Immature natural killer cell (primary cell): Measurements from ENCODE around the gene SFTPA2. TPM values are rescaled to one million over a fixed set of nuclear protein-coding genes. Genes with fewer than 3 reads are reported as not detected.
"Not testable (repeated sequence)": the region's sequence is repeated elsewhere in the genome, so short reads cannot be mapped to it uniquely, and the experiment has no call there.

ENCODE experiments used
- DNase-seq, 3 donors: peaks; one replicate each; pipeline ENCODE4 v3.0.0; 2022; ENCODE audit warnings: mixed read lengths in 1 of 3
- H3K27ac Mint-ChIP-seq, 6 donors: one replicate each; pipeline ENCODE4 v1.8.0; 2020; ENCODE audit warnings: mixed read lengths in 6 of 6, mild to moderate bottlenecking in 5 of 6, inconsistent platforms in 4 of 6, moderate library complexity in 3 of 6
- H3K27me3 Mint-ChIP-seq, 3 donors: one replicate each; pipeline ENCODE4 v1.8.0; 2020 to 2021; ENCODE audit warnings: low read depth in 3 of 3, mild to moderate bottlenecking in 3 of 3, mixed read lengths in 3 of 3, moderate library complexity in 3 of 3, inconsistent platforms in 1 of 3
- H3K36me3 Mint-ChIP-seq, 3 donors: one replicate each; pipeline ENCODE4 v1.8.0; 2020; ENCODE audit warnings: mixed read lengths in 3 of 3, inconsistent platforms in 2 of 3, mild to moderate bottlenecking in 2 of 3
- H3K4me1 Mint-ChIP-seq, 2 donors: one replicate each; pipeline ENCODE4 v1.8.0; 2020; ENCODE audit warnings: inconsistent platforms in 2 of 2, mild to moderate bottlenecking in 2 of 2, mixed read lengths in 2 of 2, moderate library complexity in 1 of 2
- H3K4me3 Mint-ChIP-seq, 5 donors: one replicate each; pipeline ENCODE4 v1.8.0; 2020; ENCODE audit warnings: mild to moderate bottlenecking in 5 of 5, mixed read lengths in 5 of 5, inconsistent platforms in 3 of 5, moderate library complexity in 3 of 5
- H3K9me3 Mint-ChIP-seq, 6 donors: one replicate each; pipeline ENCODE4 v1.8.0; 2020; ENCODE audit warnings: mild to moderate bottlenecking in 6 of 6, mixed read lengths in 6 of 6, inconsistent platforms in 4 of 6, moderate library complexity in 3 of 6
- polyA plus RNA-seq, 3 donors: library from polyadenylated mRNA; unstranded; fragments of 300-500 nt; fragmentation: Illumina TruSeq; gene quantifications; one replicate each; pipeline ENCODE4 v1.2.3, GENCODE V29; 2021

Gene SFTPA2
- polyA plus RNA-seq, 3 donors from 2014 or later, result not detected

DNA sequence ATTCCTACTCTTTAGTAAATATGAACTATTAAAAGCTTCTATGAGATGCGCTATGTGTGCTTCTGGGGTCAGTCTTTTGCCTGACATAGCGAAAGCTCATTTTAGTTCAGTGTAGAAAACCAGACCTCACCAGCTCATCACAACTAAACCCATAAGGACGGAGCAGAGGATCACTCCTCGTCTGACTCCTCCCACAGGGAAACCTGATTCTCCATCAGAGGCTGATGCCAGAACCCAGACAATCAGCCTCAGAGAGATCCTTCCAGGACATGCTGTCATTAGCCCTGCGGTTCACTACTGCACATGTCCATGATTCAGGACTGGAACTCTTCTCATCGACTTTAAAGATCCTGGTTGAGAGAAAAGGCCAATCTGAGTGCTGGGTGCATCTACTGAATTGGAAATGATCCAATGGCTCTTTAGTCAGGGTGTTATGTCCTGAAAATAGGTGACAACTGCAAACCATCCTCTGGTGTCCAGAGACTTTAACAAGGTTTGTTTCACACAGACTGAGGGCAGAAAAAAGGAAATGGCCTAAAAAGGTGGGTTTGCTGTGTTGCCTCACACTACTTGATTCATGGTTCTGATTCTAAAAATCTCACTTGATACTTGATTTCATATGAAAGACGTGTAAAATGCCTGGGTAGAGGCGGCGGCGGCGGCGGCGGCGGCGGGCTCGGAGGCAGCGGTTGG is 48.2 kb downstream of the SFTPA2 start, which contains the start of gene EIF5AL1:
TSS of gene EIF5AL1 (plus strand) at position 643 of the 693 bp plus-strand sequence. CDS start 117 bp downstream, outside the sequence.
- H3K9me3 Mint-ChIP-seq, DNase-seq: not testable (repeated sequence)

DNA sequence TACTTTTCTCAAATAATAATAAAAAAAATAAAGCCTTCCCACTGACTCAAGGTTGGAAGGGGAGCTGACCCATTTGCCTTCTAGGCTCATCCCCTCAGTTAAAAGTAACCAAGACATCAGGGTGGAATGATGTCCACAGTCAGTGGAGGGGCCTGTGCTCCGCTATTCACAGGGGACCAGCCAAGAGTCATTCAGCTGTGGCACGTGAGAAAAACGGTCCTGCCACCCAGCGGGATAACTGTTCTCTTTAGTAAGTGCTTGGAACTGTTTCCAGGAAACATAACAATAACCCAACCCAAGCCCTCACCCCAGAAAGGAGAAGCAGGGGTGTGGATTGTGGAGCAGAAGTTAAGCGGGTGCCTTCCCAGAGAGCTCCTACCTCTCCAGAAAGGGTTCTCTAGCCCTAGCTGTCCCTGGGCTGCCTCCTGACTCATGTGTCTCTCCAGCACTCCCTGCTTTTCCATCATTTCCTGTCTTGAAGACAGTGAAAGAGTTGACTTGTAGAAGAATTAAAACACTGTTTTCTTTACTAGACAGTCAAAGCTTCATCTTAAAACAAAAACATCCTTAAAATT is 50.2 kb downstream of the SFTPA2 start:
- H3K36me3 Mint-ChIP-seq, H3K4me1 Mint-ChIP-seq, H3K27me3 Mint-ChIP-seq, H3K9me3 Mint-ChIP-seq, DNase-seq, H3K27ac Mint-ChIP-seq, H3K4me3 Mint-ChIP-seq: not testable (repeated sequence)

More for the DNA sequence above, 48.2 kb downstream of the SFTPA2 start, which contains the start of gene EIF5AL1:
- not testable (repeated sequence) for H3K36me3 Mint-ChIP-seq, H3K4me1 Mint-ChIP-seq, H3K27me3 Mint-ChIP-seq, H3K27ac Mint-ChIP-seq, H3K4me3 Mint-ChIP-seq

DNA sequence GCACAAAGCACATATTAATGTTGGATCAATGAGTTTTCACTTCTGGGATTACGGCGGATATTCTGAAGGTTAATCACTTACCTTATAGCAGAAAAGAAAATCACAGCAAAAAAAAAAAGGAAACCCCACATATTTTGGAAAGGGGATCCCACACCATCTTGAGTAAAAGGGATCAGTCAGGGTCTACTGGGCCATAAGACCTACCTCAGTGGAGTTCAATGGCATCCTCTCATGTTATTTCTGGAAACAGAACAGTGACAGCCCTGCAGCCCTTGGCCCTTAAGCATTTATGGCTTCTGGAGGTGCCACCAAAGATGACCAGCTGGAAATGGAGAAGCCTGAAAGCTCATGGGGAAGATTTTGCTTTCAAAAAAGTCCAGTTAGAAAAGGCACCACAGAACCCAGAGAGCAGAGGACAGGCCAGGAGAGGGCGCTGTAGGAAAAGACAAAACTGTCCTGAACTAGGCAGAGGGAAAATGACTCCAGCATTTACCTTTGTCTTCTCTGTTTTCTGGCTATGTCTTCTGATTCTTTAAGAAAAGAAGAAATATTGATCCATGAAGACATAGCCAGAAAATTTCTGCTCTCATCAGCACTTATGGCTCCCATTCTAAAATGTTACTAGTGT is 50.8 kb downstream of the SFTPA2 start:
- H3K4me1 Mint-ChIP-seq, H3K4me3 Mint-ChIP-seq, H3K27me3 Mint-ChIP-seq, H3K27ac Mint-ChIP-seq, H3K36me3 Mint-ChIP-seq, DNase-seq, H3K9me3 Mint-ChIP-seq: not testable (repeated sequence)

DNA sequence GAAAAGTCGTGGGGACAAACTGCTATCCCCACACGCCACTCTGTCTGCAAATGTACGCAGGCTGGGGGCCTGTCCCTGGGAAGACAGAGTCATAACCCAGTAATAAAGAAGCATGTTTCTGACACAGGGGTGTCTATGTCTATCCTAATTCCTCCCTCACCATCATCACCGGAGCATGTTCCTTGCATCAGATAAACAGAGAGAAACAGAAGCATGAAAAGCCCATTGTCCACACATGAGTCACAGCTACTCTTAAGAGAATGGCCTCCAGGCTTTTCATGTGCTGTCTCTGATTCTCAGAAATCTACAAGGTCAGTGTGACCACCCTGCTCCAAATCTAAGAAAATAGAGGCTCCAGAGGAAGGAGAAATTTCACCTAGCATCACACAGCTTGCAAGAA is 52.0 kb downstream of the SFTPA2 start:
- H3K9me3 Mint-ChIP-seq, H3K27ac Mint-ChIP-seq, H3K4me1 Mint-ChIP-seq, H3K27me3 Mint-ChIP-seq, DNase-seq, H3K4me3 Mint-ChIP-seq, H3K36me3 Mint-ChIP-seq: not testable (repeated sequence)

DNA sequence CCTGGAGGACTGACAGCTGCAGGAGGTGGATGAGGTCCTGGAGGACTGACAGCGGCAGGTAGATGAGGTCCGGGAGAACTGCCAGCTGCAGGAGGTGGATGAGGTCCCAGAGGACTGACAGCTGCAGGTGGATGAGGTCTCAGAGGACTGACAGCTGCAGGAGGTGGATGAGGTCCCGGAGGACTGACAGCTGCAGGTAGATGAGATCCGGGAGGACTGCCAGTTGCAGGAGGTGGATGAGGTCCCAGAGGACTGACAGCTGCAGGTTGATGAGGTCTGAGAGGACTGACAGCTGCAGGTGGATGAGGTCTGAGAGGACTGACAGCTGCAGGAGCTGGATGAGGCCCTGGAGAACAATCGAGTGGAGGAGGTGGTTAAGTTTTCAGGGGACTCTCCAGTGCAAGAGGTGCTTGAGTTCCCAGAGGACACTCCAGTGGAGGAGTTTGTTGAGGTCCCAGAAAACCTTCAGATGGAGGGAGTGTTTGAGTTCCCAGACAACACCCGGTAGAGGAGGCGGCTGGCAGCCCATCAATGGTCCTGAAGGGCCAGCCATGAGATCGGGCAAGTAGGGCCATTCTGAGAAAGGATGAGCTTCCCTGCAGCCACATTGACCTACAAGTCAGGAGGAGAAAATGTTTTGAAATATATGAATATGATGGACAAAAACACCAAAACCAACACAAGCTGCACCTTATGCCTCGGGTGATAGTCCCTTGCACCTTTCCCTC is 52.6 kb downstream of the SFTPA2 start:
- peaks cover 0 to 4% (median 0%) of the 10 kb centered on the region in 3 donors for H3K36me3 Mint-ChIP-seq
- no peaks in the 10 kb centered on the region for H3K9me3 Mint-ChIP-seq
- no peaks in the 10 kb centered on the region for H3K4me1 Mint-ChIP-seq
- H3K27me3 Mint-ChIP-seq, result peaks cover 1 to 9% (median 4%) of the 10 kb centered on the region in 3 donors
- DNase-seq, result no peak
- no peak overlapping the region for H3K27ac Mint-ChIP-seq
- no peak overlapping the region for H3K4me3 Mint-ChIP-seq

Other genes with a start within 250 kb of the SFTPA2 start
- gene PPIF, start 212.9 kb downstream of the SFTPA2 start, polyA plus RNA-seq, result 10 to 100 TPM in 2 of 3 donors, 1 to 10 TPM in 1; 9.6 to 15.1 (median 13.1) TPM
- 1 to 10 TPM; 1.6 to 2.2 (median 1.7) TPM for gene ZCCHC24, start 114.8 kb downstream of the SFTPA2 start, polyA plus RNA-seq
- gene EIF5AL1, start 47.9 kb downstream of the SFTPA2 start, polyA plus RNA-seq, result under 1 TPM; 0.21 to 0.48 (median 0.38) TPM
- not detected for gene SFTPA1, start 50.5 kb upstream of the SFTPA2 start, polyA plus RNA-seq
- under 1 TPM in 1 of 3 donors, not detected in 2; 0.09 TPM for gene NUTM2B, start 142.8 kb upstream of the SFTPA2 start, polyA plus RNA-seq